ENCODE data around the gene NHLRC4. TPM values are rescaled to one million over a fixed set of nuclear protein-coding genes. Genes with fewer than 3 reads are reported as not detected.

NHLRC4 gene
- total and polyA plus RNA-seq, 2 of the 13 experiments (the other 11 are each of a cell fraction or from before 2014, with no cell fraction given), result 0.40 to 0.59 TPM

DNA sequence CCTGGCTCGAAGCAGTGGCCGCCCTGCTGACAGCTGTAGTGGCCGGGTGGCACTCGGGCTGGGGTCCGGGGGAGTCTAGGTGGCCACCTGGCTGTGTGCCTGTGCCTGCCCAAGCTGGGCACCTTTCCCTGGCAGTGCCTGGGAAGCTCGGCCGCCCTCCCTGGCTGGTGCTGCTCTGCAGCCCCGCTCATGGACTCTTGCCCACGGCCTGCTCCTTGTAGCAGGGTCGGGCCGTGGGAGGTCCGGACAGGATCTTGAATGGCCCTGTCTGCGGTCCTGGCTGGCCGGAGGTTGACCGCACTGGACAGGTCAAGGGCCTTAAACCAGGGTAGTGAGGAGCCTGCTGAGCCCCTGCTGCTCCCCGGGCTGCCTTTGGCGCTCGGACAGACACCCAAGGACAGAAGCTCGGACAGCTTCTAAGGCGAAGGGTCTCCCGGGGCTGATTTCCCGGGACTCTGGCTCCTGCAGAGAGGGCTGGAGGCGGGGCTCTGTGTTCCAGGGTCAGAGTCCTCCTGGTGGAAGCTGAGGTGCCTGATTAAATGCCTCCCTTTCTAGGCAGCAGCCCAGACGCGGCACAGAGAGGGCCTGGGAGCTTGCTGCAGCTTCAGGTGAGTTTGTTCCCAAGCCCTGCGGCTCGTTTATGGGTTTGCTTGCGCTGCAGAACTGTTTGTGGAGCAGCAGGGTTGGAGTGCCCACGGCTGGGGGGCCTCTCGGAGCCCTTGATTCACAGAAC lies 33.2 kb upstream of the NHLRC4 start (continued):
- TF ChIP-seq, protein P1, sequence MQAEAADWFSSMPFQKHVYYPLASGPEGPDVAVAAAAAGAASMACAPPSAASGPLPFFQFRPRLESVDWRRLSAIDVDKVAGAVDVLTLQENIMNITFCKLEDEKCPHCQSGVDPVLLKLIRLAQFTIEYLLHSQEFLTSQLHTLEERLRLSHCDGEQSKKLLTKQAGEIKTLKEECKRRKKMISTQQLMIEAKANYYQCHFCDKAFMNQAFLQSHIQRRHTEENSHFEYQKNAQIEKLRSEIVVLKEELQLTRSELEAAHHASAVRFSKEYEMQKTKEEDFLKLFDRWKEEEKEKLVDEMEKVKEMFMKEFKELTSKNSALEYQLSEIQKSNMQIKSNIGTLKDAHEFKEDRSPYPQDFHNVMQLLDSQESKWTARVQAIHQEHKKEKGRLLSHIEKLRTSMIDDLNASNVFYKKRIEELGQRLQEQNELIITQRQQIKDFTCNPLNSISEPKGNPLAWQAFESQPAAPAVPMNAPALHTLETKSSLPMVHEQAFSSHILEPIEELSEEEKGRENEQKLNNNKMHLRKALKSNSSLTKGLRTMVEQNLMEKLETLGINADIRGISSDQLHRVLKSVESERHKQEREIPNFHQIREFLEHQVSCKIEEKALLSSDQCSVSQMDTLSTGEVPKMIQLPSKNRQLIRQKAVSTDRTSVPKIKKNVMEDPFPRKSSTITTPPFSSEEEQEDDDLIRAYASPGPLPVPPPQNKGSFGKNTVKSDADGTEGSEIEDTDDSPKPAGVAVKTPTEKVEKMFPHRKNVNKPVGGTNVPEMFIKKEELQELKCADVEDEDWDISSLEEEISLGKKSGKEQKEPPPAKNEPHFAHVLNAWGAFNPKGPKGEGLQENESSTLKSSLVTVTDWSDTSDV (CRISPR knock-in tag; IDR thresholded peaks at IDR 0.05), result no peak
- TF ChIP-seq, protein P2, sequence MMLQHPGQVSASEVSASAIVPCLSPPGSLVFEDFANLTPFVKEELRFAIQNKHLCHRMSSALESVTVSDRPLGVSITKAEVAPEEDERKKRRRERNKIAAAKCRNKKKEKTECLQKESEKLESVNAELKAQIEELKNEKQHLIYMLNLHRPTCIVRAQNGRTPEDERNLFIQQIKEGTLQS (CRISPR knock-in tag; IDR thresholded peaks at IDR 0.05), result no peak
- no peak for TF ChIP-seq ZNF432 (CRISPR knock-in tag; IDR thresholded peaks at IDR 0.05; ENCODE audit: borderline replicate concordance)
- TF ChIP-seq, protein P3, sequence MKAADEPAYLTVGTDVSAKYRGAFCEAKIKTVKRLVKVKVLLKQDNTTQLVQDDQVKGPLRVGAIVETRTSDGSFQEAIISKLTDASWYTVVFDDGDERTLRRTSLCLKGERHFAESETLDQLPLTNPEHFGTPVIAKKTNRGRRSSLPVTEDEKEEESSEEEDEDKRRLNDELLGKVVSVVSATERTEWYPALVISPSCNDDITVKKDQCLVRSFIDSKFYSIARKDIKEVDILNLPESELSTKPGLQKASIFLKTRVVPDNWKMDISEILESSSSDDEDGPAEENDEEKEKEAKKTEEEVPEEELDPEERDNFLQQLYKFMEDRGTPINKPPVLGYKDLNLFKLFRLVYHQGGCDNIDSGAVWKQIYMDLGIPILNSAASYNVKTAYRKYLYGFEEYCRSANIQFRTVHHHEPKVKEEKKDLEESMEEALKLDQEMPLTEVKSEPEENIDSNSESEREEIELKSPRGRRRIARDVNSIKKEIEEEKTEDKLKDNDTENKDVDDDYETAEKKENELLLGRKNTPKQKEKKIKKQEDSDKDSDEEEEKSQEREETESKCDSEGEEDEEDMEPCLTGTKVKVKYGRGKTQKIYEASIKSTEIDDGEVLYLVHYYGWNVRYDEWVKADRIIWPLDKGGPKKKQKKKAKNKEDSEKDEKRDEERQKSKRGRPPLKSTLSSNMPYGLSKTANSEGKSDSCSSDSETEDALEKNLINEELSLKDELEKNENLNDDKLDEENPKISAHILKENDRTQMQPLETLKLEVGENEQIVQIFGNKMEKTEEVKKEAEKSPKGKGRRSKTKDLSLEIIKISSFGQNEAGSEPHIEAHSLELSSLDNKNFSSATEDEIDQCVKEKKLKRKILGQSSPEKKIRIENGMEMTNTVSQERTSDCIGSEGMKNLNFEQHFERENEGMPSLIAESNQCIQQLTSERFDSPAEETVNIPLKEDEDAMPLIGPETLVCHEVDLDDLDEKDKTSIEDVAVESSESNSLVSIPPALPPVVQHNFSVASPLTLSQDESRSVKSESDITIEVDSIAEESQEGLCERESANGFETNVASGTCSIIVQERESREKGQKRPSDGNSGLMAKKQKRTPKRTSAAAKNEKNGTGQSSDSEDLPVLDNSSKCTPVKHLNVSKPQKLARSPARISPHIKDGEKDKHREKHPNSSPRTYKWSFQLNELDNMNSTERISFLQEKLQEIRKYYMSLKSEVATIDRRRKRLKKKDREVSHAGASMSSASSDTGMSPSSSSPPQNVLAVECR (CRISPR knock-in tag; IDR thresholded peaks at IDR 0.05; ENCODE audit: borderline replicate concordance), result peak; percentile 61; the same call in 1 of the 2 replicates
- TF ChIP-seq FOXP1 (IDR thresholded peaks at IDR 0.05), result no peak
- no peak for TF ChIP-seq FOXP1 (CRISPR knock-in tag; IDR thresholded peaks at IDR 0.05)
- no peak for TF ChIP-seq ZNF766 (CRISPR knock-in tag; IDR thresholded peaks at IDR 0.05; ENCODE audit: borderline replicate concordance)
- peak; percentile 55 for TF ChIP-seq AGO2 (optimal IDR thresholded peaks at IDR 0.05; ENCODE audit: low read depth, low read length)
- TF ChIP-seq GABPA (IDR thresholded peaks at IDR 0.05; ENCODE audit: low read depth, low read length), result no peak
- TF ChIP-seq GABPA (CRISPR knock-in tag; IDR thresholded peaks at IDR 0.05; ENCODE audit: low read depth), result no peak
- TF ChIP-seq HIVEP1 (CRISPR knock-in tag; IDR thresholded peaks at IDR 0.05), result no peak
- no peak for TF ChIP-seq ZC3H4 (CRISPR knock-in tag; IDR thresholded peaks at IDR 0.05; ENCODE audit: borderline replicate concordance)
- TF ChIP-seq, protein P4, sequence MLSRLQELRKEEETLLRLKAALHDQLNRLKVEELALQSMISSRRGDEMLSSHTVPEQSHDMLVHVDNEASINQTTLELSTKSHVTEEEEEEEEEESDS (CRISPR knock-in tag; IDR thresholded peaks at IDR 0.05; ENCODE audit: borderline replicate concordance), result no peak
- no peak for TF ChIP-seq ZNF816 (CRISPR knock-in tag; IDR thresholded peaks at IDR 0.05; ENCODE audit: borderline replicate concordance)
- TF ChIP-seq GFI1 (CRISPR knock-in tag; IDR thresholded peaks at IDR 0.05; ENCODE audit: borderline replicate concordance), result 0 out of 2 replicates have a peak, but pooled peaks have one; percentile 19
- TF ChIP-seq GTF2F1 (IDR thresholded peaks at IDR 0.05; ENCODE audit: low read length), result no peak
- TF ChIP-seq TP53 (CRISPR knock-in tag; conservative IDR thresholded peaks at IDR 0.05), result no peak; the same call in 1 of the 2 replicates
- TF ChIP-seq ZFX (CRISPR knock-in tag; IDR thresholded peaks at IDR 0.05; ENCODE audit: low read depth), result peak; percentile 73; the same call in 1 of the 2 replicates
- TF ChIP-seq, protein P5, sequence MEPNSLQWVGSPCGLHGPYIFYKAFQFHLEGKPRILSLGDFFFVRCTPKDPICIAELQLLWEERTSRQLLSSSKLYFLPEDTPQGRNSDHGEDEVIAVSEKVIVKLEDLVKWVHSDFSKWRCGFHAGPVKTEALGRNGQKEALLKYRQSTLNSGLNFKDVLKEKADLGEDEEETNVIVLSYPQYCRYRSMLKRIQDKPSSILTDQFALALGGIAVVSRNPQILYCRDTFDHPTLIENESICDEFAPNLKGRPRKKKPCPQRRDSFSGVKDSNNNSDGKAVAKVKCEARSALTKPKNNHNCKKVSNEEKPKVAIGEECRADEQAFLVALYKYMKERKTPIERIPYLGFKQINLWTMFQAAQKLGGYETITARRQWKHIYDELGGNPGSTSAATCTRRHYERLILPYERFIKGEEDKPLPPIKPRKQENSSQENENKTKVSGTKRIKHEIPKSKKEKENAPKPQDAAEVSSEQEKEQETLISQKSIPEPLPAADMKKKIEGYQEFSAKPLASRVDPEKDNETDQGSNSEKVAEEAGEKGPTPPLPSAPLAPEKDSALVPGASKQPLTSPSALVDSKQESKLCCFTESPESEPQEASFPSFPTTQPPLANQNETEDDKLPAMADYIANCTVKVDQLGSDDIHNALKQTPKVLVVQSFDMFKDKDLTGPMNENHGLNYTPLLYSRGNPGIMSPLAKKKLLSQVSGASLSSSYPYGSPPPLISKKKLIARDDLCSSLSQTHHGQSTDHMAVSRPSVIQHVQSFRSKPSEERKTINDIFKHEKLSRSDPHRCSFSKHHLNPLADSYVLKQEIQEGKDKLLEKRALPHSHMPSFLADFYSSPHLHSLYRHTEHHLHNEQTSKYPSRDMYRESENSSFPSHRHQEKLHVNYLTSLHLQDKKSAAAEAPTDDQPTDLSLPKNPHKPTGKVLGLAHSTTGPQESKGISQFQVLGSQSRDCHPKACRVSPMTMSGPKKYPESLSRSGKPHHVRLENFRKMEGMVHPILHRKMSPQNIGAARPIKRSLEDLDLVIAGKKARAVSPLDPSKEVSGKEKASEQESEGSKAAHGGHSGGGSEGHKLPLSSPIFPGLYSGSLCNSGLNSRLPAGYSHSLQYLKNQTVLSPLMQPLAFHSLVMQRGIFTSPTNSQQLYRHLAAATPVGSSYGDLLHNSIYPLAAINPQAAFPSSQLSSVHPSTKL (CRISPR knock-in tag; IDR thresholded peaks at IDR 0.05), result no peak
